ENCODE data around the gene AP4S1.
A peak's percentile ranks its signal among the peaks of the same experiment; 100 is the strongest.
"Not testable (repeated sequence)": the region's sequence is repeated elsewhere in the genome, so short reads cannot be mapped to it uniquely, and the experiment has no call there.

AP4S1 gene

DNA sequence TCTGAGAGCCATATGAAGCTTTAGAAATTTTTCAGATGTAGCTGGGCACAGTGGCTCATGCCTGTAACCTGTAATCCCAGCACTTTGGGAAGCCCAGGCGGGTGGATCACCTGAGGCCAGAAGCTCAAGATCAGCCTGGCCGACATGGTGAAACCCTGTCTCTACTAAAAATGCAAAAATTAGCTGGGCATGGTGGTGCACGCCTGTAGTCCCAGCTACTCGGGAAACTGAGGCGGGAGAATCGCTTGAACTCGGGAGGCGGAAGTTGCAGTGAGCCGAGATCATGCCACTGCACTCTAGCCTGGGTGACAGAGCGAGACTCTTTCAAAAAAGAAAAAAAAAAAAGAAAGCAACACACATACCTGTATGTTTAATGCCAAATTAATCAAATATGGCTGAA is 17.4 kb downstream of the AP4S1 start:
- DNase-seq (ENCODE audit: low read depth): not testable (repeated sequence)

DNA sequence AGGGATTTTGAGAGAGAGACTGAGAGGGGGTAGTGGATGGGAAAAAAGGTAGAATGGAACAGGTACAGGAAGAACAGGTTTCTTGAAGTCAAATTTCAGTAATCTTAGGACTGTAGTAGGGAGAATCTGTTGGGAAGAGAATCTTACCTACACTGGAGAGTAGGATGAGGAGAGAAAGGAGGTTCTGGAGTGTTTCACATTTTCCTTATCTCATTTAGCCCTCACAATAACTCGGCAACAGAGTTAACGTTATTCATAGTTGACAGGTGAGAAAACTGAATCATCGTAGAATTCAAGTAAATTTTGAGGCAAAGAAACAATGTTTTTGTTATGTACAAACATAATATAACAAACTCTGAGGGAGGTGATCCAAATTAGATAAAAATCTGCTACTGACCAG is 17.9 kb downstream of the AP4S1 start:
- DNase-seq (ENCODE audit: low read depth): no peak

GRCh38 chr14:31045501-31046080 is 20.1 kb downstream of the AP4S1 start:
- no peak for DNase-seq (ENCODE audit: low read depth)

DNA sequence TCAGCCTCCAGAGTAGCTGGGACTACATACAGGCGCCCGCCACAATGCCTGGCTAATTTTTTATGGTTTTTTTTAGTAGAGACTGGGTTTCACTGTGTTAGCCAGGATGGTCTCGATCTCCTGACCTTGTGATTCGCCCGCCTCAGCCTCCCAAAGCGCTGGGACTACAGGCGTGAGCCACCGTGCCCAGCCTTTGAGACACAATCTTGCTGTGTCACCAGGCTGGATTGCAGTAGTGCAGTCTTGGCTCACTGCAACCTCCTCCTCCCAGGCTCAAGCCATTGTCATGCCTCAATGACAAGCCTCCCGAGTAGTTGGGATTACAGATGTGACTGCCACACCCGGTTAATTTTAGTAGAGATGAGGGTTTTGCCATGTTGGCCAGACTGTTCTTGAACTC is 22.1 kb downstream of the AP4S1 start:
- no peak for DNase-seq (ENCODE audit: low read depth)

GRCh38 chr14:31051023-31051422 is 25.6 kb downstream of the AP4S1 start:
- DNase-seq (ENCODE audit: low read depth): no peak

DNA sequence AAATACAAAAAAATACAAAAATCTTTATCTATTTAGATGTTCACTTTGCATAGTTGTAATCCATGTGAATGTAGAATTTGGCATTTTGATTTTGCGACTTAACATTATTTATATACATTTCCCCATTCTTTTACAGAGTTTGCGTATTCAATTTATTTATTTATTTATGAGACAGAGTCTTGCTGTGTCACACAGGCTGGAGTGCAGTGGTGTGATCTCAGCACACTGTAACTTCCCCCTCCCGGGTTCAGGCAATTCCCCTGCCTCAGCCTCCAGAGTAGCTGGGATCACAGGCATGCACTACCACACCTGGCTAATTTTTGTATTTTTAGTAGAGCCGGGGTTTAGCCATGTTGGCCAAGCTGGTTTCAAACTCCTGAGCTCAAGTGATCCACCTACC is 26.1 kb downstream of the AP4S1 start:
- DNase-seq (ENCODE audit: low read depth): no peak

- not testable (repeated sequence) for DNase-seq (ENCODE audit: low read depth)
These were observed 27.6 kb downstream of the AP4S1 start for GRCh38 chr14:31052905-31053586.

- DNase-seq (ENCODE audit: low read depth): no peak
These were observed 31.6 kb downstream of the AP4S1 start for GRCh38 chr14:31057035-31057434.

DNA sequence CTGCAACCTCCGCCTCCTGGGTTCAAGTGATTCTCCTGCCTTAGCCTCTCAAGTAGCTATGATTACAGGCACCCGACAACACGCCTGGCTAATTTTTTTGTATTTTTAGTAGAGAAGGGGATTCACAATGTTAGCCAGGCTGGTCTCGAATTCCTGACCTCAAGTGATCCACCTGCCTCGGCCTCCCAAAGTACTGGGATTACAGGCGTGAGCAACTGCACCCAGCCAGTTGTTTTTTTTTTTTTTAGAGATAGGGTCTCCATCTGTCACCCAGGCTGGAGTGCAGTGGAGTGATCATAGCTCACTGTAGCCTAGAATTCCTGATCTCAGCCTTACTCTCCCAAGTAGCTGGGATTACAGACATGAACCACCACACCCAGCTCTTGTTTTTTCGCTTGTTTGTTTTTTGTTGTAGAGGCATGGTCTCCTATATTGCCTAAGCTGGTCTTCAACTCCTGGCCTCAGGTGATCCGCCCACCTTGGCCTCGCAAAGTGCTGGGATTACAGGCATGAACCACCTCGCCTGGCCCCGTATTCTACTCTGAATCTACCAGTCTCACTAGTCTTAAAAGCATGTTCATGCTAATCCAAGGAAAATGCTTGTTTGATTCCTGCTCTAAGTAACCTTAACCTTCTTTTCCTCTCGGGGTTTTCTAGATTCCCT is 32.4 kb downstream of the AP4S1 start:
- DNase-seq (ENCODE audit: low read depth): no peak

GRCh38 chr14:31059152-31059924 is 33.9 kb downstream of the AP4S1 start:
- peak; percentile 28 for DNase-seq (ENCODE audit: low read depth)

- DNase-seq (ENCODE audit: low read depth): no peak
These were observed 34.9 kb downstream of the AP4S1 start for GRCh38 chr14:31060253-31060875.

DNA sequence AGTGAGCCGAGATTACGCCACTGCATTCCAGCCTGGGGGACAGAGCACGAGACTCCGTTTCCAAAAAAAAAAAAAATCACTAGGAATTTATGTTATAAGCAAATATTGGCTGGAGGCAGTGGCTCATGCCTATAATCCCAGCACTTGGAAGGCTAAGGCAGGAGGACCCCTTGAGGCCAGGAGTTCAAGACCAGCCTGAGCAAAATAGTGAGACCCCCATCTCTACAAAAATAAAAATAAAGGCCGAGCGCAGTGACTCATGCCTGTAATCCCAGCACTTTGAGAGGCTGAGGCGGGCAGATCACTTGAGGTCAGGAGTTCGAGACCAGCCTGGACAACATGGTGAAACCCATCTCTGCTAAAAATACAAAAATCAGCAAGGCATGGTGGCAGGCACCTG is 37.5 kb downstream of the AP4S1 start:
- not testable (repeated sequence) for DNase-seq (ENCODE audit: low read depth)

- DNase-seq (ENCODE audit: low read depth): no peak
These were observed 42.8 kb downstream of the AP4S1 start for GRCh38 chr14:31068235-31068634.

- no peak for DNase-seq (ENCODE audit: low read depth)
These were observed 43.9 kb downstream of the AP4S1 start for GRCh38 chr14:31069343-31069742.

DNA sequence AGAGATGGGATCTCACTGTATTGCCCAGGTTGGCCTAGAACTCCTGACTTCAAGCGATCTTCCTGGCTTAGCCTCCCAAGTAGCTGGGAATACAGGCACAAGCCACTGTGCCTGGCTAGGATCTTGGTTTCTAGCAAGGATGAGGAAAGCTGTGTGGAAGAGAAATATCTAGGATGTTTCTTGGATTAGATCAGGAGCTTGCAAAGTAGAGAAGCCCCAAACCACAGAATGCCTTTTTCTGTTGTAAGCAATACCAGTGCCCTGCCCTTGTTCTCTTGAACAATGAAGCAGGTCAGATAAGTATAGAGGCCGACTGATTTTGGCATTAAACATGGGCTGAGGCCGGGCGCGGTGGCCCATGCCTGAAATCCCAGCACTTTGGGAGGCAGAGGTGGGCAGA is 45.0 kb downstream of the AP4S1 start:
- DNase-seq (ENCODE audit: low read depth): peak; percentile 72

DNA sequence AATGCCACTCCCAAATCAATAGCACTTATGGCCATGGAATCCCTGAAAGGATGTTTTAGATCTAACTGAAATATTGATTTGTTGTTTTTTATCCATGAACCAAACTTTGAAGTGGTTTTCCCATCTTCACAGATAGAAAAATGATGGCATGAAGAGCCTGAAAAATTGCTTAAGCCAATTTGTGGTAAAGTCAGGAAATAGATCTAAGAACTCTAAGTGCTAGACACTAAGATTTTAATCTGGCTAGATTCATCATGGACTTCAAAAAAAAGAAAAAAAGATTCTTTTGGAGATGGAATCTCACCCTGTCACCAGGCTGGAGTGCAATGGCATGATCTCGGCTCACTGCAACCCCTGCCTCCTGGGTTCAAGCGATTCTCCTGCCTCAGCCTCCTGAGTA is 45.7 kb downstream of the AP4S1 start:
- no peak for DNase-seq (ENCODE audit: low read depth)

- no peak for DNase-seq (ENCODE audit: low read depth)
These were observed 49.7 kb downstream of the AP4S1 start for GRCh38 chr14:31075144-31075543.

- no peak for DNase-seq (ENCODE audit: low read depth)
These were observed 53.3 kb downstream of the AP4S1 start for GRCh38 chr14:31078766-31079165.

DNA sequence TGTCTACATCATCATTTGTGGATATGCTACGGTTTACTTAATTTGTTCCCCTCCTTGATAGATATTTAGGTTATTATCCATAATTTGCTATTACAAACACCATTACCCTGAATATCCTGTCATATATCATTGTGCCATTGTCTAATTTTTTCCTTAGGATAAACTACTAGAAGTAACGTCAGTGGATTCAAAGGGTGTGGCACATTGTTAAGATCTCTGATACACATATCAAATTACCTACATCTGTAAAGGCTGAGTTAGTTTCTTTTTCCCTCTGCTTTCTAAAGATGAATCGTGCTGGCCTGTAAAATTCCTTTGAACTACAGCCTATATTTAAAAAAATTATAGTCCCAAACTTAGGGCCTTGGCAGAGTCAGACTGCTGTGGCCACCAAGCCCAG is 54.6 kb downstream of the AP4S1 start:
- DNase-seq (ENCODE audit: low read depth): no peak

DNA sequence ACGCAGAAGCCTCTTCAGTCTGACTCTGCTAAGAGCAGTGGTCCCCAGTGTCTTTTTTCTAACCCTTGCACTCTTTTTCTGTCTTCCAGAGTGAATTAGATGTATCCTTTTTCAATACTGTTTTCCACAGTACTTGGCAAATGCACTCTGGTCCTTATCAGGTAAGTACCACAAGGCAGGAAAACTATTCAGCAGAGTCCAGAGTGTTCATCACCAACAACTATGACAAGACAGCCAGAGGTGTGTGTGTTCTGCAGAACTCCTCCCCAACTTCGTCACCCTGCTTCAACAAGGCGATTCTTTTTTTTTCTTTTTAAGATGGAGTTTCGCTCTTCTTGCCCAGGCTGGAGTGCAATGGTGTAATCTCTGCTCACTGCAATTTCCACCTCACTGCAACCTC is 55.0 kb downstream of the AP4S1 start:
- no peak for DNase-seq (ENCODE audit: low read depth)

GRCh38 chr14:31083781-31084180 is 58.3 kb downstream of the AP4S1 start:
- DNase-seq (ENCODE audit: low read depth): no peak

- no peak for DNase-seq (ENCODE audit: low read depth)
These were observed 58.9 kb downstream of the AP4S1 start for GRCh38 chr14:31084385-31084784.
